ENCODE results near the gene MAD1L1.
"Not testable (repeated sequence)": the region's sequence is repeated elsewhere in the genome, so short reads cannot be mapped to it uniquely, and the experiment has no call there.

Gene MAD1L1

DNA sequence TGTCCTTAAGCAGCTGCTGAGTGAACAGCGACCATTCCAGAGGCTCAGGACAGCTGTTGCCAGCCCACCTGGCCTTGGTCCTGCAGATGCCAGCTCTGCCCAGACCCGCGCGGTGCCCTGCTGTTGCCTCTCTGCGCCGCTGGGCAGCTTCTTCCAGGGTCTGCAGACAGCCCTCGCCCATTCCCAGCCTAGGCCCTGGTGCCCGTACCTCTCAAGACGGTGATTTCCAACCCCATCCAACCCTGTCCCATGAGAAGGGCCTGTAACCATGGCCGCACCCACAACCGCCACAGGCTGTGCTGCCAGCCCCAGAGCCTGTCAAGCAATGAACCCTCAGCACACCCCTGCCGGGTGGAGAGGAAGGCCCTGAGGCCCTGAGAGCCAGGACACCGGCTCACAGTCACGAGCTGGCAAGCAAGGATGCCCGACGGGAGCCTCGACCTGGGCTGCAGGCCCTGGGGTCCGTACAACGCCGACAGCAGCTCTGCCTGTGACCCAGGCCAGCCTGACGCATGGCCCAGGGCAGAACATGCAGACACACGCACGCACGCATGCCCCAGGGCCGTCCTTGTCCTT, 231.9 kb downstream of the MAD1L1 start:
- DNase-seq (ENCODE audit: low spot score), result no peak

DNA sequence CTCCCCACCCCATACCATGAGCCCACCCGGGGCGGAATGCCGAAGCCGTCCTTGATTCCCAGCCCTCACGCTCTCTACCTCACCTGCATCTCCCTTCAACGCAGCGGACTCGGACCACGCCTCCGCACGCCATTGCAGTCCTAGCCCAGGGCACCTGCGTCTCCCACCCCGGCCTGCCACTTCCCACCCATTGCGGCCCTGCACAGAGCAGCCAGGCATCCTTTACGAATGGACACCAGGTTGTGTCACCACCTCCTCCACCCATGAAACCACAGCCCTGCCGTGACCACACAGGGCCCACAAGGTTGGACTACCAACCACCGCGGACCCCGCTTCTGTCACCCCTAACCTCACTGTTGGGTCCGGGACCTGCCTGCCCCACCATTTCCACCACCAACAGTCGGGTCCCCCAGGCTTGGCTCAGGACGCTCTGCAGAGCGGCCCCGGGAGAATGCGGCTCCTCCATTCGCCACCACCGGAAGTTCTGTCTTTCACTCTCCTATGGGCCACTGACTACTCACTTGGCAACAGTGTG, 232.5 kb downstream of the MAD1L1 start:
- no peak for DNase-seq (ENCODE audit: low spot score)

DNA sequence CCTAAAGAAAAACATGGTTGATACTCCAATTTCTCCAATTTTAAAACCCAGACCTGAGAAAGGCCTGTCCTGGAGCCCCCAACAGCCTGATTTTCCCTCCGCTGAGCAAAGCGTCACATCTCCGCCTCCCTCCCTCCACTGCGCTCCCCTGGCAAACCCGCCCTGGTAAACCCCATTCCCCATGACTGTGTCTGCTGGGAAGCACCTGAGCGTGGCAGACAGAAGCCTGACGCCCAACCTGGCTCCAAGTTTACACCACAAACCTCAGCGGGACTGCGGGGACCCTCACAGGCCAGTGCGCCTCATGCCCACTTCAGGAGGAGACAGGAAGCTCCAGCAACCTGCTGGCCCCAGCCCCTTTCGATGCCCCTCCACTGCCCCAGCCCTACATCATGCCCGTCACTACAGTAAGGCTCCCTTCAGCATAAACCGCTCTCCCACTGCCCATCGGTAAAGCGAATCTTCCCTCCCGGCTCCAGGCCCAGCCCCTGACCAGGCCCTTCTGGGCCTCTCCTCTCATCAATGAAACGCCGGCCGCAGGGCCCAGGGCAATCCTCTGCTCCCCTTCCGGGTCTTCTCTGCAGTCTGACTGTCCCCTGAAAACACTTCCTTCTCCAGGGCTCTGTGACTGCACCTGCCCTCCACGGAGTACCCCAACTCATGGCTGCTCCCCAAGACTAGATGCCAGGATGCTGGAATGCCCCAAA, 233.3 kb downstream of the MAD1L1 start:
- DNase-seq (ENCODE audit: low spot score), result no peak

DNA sequence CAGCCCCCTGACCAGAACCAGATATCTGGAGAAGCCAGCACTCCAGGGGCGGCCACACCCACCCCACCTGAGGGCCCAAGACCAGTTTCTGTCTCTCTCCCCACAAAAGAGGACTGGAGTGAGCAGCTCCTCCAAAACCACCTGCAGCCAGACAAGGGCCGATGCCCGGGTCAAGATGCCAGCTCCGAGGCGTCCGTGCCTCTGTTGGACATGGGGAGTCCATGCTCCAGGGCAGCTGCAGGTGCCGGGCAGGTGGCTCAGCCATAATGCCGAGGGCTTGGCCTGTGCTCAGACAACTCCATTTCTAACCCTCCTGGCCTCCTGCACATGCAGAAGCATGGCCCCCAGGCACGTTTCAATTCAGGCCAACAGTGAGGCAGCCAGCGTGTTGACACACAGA, 234.6 kb downstream of the MAD1L1 start:
- DNase-seq (ENCODE audit: low spot score), result no peak

DNA sequence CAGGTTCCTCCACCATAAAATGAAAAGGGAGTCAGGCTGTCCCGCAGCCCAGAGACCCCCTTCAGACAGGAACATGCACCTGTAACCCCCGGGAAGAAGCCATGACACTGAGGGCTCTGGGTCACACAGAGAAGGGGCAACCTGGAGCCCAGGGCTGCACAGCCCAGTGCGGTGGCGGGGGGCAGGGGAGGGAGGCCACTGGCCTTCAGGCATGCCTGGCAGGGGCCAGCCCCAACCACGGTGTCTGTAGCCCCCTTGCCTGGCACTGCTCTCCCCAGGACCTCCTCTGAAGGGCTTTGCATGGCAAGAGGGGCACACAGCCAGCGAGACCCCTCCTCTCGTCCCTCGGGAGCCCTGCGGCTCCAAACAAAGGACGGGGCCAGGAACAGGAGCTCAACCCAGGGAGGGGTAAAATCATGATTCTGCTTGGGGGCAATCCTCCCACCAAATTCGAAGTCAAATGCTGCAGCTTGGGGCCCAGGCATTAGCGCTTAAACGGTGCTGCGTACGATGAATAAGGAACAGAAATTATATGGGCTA, 235.1 kb downstream of the MAD1L1 start:
- DNase-seq (ENCODE audit: low spot score), result no peak

DNA sequence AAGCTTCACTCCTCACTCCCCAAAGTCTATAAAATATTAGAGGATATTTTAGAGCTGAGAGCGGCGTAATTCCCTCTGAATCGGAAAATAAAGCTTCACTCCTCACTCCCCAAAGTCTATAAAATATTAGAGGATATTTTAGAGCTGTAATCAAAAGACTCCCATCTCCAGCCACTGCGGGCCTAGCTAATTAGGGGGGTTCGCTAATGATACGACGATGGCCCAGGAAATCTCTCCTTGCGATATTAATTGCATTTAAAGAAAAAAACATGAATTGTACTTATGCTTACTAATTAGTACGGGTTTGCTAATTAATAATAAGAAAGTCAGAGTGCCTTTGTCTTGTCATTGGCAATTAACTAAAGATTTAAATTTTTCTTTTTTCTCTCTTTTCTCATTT, 235.9 kb downstream of the MAD1L1 start:
- DNase-seq (ENCODE audit: low spot score), result no peak

DNA sequence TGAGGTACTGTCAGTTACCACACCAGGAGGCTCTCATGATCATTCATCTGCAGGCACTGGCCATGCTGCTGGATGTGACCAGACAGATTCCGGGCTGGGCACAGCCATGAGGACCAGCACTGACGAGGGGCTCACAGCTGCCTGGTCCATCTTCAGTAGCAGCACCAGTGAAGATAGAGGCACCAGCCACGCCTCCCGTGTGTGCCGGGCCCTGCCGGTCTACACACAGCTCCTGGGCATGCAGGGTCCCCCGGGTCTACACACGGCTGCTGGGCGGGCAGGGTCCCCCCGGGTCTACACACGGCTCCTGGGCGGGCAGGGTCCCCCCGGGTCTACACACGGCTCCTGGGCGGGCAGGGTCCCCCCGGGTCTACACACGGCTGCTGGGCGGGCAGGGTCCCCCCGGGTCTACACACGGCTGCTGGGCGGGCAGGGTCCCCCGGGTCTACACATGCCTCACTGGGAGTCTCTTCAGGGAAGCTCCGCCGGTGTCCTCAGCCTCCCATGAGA, 236.8 kb downstream of the MAD1L1 start:
- DNase-seq (ENCODE audit: low spot score), result not testable (repeated sequence)

DNA sequence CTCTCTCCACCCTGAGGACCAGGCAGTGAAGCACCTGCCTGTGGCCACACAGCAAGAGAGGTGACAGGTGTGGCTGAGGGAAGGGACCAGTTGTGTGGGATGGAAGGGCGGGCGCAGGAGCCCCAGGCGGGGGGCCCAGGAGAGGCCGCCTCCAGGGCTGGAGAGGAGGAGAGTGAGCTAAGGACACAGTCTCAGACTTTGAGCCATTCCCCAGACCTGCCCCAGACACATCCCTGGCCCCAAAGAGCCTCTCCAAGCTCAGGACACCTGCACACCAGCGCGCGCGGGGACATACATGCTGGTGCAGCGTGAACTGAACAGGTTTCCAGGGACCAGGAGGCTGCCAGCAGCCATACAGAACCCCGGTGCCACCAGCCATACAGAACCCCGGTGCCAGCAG, 237.3 kb downstream of the MAD1L1 start:
- no peak for DNase-seq (ENCODE audit: low spot score)

DNA sequence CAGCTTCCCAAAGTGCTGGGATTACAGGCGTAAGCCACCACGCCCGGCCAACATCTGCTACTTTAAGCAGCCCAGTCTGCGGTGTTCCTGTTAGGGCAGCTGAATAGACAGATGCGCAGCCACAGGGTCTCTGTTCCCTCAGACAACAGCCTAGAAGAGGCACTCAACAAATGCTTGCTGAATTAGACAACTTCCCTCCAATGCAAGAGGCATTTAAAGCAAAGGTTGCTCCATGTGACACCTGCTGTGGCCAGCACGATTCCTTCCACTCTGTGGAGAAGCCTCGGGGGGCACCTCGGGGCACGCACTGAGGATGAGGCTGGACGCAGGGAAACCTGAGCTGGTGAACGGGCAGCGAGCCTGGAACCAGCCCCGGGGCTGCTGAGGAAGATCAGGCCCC, 237.8 kb downstream of the MAD1L1 start:
- no peak for DNase-seq (ENCODE audit: low spot score)

DNA sequence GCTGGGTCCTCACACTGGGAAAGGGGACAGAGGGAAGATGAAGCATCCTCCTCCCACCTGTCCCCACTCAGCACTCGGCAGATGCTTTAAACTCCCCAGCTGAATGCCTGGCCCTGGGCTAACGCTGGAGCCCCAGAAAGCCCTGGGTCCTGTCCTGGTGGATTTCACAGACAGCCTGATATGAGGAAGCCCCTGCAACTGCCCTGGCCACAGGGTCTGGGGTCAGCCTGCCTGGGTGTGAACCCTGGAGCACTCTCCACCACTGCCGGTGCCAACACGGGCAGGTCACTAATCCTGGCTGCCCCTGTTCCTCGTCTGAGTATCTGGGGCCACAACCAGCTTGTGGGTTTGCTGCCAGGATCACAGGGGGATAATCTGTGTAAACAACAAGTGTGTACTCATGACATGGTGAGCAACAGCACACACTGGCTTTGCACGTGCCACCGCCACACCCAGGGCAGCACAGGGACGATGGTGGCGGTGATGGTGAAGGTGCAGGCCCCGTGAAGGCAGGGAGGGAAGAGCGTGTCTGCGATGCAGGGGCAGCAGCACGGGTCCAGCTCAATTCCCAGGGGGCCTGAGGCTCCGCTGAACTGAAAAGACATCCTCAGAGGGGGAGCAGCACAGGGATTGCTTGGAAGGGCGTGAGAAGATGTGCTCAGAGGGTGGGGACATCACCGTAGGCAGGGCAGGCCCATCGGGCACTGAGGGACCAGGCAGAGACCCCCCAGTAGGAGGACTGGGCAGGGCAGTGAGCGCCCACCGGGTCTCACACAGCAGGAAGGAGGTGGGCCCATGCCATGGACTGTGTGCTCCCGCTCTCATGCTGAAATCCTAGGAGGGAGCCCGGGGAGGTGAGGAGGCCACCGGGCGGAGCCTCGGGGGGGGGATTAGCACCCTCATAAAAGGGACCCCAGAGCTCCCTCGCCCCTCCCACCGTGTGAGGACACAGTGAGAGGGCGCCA, 238.7 kb downstream of the MAD1L1 start:
- no peak for DNase-seq (ENCODE audit: low spot score)

DNA sequence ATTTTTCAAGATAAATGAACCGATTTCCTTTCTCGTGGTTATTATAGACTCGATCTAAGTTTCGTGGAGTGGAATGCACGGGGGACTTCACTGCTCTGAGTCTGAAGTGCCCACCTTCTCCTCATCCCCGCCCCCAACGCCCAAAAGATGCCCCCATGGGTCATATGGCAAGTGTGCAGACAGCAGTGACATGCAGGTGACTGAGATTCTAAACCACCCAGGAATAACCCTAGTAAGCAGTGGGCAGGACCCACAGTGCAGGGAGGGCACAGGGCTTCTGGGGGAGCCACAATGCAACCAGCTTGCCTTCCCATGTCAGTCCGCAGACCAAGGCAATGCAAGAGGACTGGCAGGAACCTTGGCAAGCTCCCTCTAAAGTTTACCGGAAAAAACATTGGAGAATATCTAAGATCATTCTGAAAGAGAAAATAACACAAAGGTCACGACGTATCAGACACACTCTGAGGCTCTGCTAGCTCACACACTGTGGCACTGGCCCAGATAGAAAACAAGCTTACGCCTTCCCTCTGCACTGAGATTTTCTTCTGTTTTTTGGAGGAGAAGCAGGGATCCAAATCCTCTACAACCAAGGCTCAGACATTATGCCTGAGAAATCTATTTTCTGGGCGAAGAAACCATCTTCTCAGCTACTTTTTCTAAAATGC, 239.6 kb downstream of the MAD1L1 start:
- DNase-seq (ENCODE audit: low spot score), result no peak

DNA sequence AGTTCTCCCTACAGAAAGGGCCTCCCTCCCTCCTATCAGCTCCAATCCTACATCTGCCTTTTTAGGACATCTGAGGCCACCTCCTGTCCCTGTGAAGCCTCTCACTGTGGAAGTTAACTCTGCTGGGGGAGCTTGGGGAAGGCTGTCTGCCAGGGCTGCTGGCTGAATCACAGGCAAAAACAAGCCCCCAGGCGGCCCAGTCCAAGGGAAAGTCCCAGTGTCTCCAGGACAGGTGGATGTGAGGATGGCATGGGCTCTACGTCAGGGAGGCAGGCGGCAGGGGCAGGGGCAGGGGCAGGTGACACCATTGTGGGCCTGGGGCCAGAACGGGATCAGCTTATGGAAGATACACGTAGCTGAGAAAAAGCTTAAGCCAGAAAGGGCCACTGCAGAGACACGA, 240.2 kb downstream of the MAD1L1 start:
- no peak for DNase-seq (ENCODE audit: low spot score)

DNA sequence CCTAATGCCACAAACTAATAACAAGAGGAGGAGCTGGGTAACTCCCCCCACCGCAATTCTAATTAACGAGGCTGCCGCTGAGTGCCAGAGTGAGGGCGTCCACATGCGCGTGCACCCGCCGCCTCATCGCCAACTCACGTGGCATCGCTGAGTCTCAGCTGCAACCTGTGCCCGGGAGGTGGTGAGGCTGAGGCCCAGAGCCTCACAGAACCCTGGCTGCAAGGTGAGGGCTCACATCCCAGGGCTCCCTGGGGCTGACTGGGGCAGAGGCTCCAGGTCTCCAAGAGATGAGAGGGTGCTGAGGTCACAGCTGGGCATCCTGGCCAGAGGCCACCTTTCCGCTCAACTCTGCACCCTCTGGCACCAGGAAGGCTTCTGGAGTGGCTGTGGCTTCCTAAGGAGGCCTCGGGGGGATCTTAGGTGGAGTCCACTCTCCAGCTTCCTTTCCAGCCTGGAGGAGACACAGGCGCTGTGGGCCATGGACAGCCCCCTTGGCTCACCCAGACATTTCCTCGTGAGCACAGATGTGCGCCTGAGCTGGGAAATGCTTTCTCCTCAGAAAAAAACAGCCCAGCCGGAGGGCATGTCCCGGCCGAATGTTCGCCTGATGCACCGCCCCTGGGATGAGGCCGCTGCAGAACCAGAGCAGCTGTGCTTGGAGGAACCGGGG, 242.6 kb downstream of the MAD1L1 start:
- DNase-seq (ENCODE audit: low spot score), result no peak

DNA sequence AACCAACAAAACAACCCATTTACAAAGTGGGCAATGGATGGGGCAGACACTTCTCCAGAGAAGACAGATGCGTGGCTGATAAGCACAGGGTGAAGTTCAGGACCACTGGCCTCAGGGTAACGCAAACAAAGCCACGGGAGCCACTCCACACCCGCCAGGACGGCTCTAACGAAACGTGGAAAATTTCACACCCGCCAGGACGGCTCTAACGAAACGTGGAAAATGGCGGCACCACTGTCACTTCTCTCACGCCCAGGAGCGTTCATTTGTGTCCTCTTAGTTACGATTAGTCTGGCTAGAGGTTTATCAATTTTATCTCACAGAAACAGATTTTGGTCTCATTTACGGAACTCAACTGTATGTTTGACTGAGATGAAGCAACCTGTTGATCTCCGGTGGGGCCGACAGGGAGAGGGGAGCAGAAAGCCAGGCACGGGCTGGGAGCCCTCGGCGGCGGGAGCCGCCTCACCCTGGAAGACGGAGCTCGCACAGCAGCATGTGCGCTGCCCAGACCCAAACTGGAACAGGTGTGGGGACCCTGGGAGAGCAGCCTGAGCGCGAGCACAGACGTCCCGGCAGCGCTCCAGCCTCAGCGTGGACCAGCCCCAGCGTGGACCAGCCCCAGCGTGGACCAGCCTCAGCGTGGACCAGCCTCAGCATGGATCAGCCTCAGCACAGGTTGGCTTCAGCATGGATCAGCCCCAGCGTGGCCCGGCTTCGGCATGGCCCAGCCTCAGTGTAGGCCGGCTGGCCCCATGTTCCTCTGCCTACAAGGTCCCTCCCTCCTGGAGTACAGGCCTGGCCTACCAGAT, 243.5 kb downstream of the MAD1L1 start:
- DNase-seq (ENCODE audit: low spot score), result no peak

DNA sequence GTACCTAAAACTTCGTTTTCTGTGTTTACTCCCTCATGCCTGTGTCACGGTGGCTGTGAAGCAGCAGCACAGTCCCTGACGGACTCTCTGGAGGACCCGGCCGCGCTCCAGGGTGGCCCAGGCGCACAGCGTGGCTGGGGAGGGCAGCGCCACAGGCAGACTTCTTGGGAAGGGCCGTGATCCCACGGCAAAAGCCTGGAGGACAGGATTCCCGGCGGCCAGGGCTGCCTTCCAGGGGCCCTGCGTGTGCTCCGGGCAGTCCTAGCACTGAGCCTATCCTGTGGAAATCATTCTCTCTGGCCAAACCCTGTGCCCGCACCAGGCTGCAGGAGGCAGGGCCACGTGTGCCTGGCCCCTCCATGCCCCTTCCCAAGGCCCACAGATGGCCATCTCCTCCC, 244.2 kb downstream of the MAD1L1 start:
- no peak for DNase-seq (ENCODE audit: low spot score)

DNA sequence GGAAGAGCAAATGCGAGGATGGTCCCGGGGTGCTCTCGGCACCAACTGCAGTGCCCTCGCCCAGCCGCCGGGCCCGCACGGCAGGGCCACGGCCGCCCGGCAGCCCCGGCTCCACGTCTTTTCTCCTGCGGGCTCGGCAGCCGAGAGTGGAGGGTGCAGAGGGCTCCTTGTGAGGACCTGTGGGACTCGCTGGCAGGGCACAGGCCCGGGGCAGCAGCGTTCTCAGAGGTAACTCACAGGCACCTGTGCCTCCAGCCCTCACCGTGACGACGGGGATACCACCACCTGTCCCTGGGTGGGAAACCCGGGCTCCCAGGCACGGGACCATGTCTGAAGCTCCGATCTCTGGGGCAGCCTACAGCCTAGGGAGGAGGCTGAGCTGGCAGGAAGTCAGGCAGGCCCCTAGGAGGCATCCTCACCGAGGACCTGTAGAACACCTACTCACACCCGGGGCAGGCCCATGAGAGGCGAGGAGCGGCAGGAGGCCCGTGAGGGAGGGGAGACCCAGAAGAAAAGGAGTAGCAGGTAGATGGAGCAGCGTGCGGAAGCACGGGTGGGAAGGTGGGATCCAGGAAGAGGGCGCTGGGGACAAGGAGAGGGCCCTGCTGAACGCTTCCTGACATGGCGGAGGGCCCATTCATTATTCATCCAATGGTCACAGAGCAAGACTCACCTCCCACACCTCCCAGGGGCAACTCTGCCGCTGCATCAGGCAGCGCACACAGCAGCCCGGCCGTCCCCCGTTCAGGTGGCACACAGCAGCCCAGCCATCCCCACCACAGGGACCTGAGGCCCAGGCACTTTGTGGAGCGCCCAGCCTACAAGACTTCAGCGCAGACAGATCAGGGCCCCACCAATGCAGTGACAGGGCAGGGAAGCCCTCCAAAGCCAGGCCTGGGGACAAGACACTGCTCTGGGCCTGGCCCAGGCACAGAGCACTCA, 244.9 kb downstream of the MAD1L1 start:
- DNase-seq (ENCODE audit: low spot score), result no peak

DNA sequence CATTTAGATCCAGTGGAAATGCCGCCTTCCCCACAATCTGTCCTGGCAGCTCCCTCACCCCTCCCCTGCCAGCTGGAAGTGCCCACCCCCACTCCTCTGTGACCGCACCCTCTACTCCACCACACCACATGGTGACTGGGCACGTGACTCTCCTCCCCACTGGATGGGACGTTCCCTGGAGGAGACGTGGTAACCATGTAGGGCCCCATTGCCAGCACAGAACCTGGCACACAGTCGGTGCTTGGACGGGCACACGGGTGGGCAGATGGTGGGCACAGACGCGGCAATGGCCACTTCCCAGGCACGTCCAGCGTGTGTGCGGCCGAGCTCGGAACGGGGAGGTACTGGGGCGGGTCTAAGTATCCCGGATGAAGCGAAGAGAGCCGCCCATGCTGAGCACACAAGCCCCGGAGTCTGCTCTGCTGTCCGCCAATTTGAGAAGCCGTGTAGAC, 245.6 kb downstream of the MAD1L1 start:
- DNase-seq (ENCODE audit: low spot score), result no peak

DNA sequence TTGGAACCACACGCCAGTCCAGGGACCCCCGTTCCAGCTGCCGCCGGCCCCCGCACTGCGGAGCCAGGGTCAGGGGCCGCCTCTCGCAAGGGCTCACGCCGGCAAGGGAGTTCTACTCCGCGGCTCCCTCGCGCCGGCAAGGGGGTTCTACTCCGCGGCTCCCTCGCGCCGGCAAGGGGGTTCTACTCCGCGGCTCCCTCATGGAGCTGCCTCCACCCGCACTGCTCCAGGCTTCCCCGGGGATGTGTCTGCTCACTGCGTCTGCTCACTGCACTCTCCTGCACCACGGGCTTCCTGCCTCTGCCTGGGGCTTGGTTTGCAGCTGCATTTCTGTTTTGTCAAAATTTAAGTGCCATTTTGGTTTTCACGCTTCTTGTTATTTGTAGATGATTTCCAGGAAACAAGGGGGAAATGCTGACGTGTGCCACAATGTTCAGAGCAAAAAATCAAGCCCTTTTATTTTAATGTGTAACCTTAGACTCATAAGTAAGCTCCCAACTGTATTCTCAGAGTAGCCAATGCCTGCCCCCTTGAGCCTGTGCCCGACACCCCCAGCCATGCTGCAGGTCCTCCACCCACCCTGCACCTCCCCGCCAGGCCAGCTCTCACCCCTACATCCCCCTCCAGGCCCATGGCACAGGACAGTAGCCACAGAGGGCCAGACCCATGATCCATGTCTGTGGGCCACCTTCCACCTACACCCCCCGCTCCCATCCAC, 246.2 kb downstream of the MAD1L1 start:
- no peak for DNase-seq (ENCODE audit: low spot score)

Data from SW480 (cell line).